Astrocyte of the cerebellum (primary cell): ENCODE results near the gene HHATL.

Experiments used
- DNase-seq: peaks from one replicate; pipeline ENCODE4 v3.0.0-alpha.2; 2011; ENCODE audit warnings: low read depth
- H3K4me3 ChIP-seq: 2 replicates; pipeline ENCODE4 v1.5.1; 2011; ENCODE audit warnings: mild to moderate bottlenecking, low read depth, low read length, moderate library complexity
- CTCF ChIP-seq: IDR thresholded peaks from 2 replicates; pipeline ENCODE4 v1.5.1; 2012; ENCODE audit warnings: low read length, low read depth, moderate library complexity, mild to moderate bottlenecking; ENCODE audit errors: missing control alignments
- in situ Hi-C: cut with HindIII; loops from 2 replicates; pipeline ENCODE4 v1.10.0; 2017; ENCODE audit warnings: low sequenced_read_pairs

Gene HHATL

GRCh38 chr3:42678447-42678846 is 24.2 kb downstream of the HHATL start:
- no peak for TF ChIP-seq CTCF
- H3K4me3 ChIP-seq: no peak overlapping the region
- in situ Hi-C loops: no loop called here
- no peak for DNase-seq

GRCh38 chr3:42675909-42676308 is 26.7 kb downstream of the HHATL start:
- H3K4me3 ChIP-seq: no peak overlapping the region
- in situ Hi-C loops: no loop called here
- DNase-seq: no peak
- TF ChIP-seq CTCF: no peak

GRCh38 chr3:42674146-42674545 is 28.5 kb downstream of the HHATL start:
- in situ Hi-C loops: no loop called here
- no peak for DNase-seq
- no peak for TF ChIP-seq CTCF
- no peak overlapping the region for H3K4me3 ChIP-seq

GRCh38 chr3:42673082-42673481 is 29.5 kb downstream of the HHATL start:
- no peak for TF ChIP-seq CTCF
- DNase-seq: no peak
- in situ Hi-C loops: no loop called here
- no peak overlapping the region for H3K4me3 ChIP-seq

- no peak for DNase-seq
- no peak for TF ChIP-seq CTCF
- in situ Hi-C loops: no loop called here
- H3K4me3 ChIP-seq: no peak overlapping the region
Observed at GRCh38 chr3:42672515-42672914, 30.1 kb downstream of the HHATL start.

GRCh38 chr3:42670670-42671069 is 31.9 kb downstream of the HHATL start:
- no peak for TF ChIP-seq CTCF
- H3K4me3 ChIP-seq: no peak overlapping the region
- in situ Hi-C loops: no loop called here
- no peak for DNase-seq

GRCh38 chr3:42670051-42670576 is 32.5 kb downstream of the HHATL start:
- TF ChIP-seq CTCF: no peak
- H3K4me3 ChIP-seq: no peak overlapping the region
- in situ Hi-C loops: no loop called here
- no peak for DNase-seq
